B cell (primary cell): ENCODE results near the gene ZMYND8. TPM values are rescaled to one million over a fixed set of nuclear protein-coding genes. Genes with fewer than 3 reads are reported as not detected.
A peak's percentile ranks its signal among the peaks of the same experiment; 100 is the strongest.

Experiments used
- ATAC-seq: fragments of 200-7000 bp; cut with Tn5 transposase; one replicate; pipeline ENCODE4 v1.10.0; 2021; ENCODE audit warnings: low read depth, mild to moderate bottlenecking, moderate number of reproducible peaks, moderate library complexity
- CTCF ChIA-PET: fragments of 350-600 bp; sonication (Branson Sonifier 250); formaldehyde crosslinking; loops from one replicate; lab custom pipeline; 2021; ENCODE audit warnings: antibody characterized with exemption, inconsistent platforms; lab: Charles Lee
- POLR2A ChIA-PET: fragments of 350-600 bp; sonication (Branson Sonifier 250); formaldehyde crosslinking; loops from one replicate; lab custom pipeline; 2021; ENCODE audit warnings: antibody characterized with exemption; lab: Charles Lee
- DNase-seq: peaks from one replicate; pipeline ENCODE4 v3.0.0; 2013
- H2AFZ ChIP-seq: 2 replicates; pipeline ENCODE4 v1.6.1; 2012; ENCODE audit warnings: mild to moderate bottlenecking, low read depth, low read length; ENCODE audit not compliant: insufficient read depth, poor library complexity, severe bottlenecking
- H3K27ac ChIP-seq, 2 donors: 1 replicate in 1 of 2; 2 replicates in 1 of 2; pipeline ENCODE4 v1.5.1; 2012 to 2013; ENCODE audit warnings: low read length in 2 of 2, mild to moderate bottlenecking in 2 of 2, moderate library complexity in 1 of 2
- H3K27me3 ChIP-seq, 4 experiments: fragments of 200-600 bp in 1 of 4; sonication (generic) in 1 of 4; replicated peaks in 1 of 4; 1 replicate in 2 of 4; 2 replicates in 2 of 4; pipeline versions ENCODE4 v1.6.1 to v1.7.0; 2013 to 2016; ENCODE audit warnings: low read length in 3 of 4, mild to moderate bottlenecking in 2 of 4, mixed read lengths in 1 of 4, moderate library complexity in 1 of 4; ENCODE audit not compliant: insufficient read depth in 4 of 4, control insufficient read depth in 3 of 4; ENCODE audit errors: control extremely low read depth in 1 of 4
- H3K36me3 ChIP-seq, 2 experiments: replicated peaks in 1 of 2; 1 replicate in 1 of 2; 2 replicates in 1 of 2; pipeline versions ENCODE4 v1.6.1 to v1.7.1; 2013; ENCODE audit warnings: low read length in 1 of 2; ENCODE audit not compliant: insufficient read depth in 2 of 2, control insufficient read depth in 1 of 2; ENCODE audit errors: control extremely low read depth in 1 of 2, extremely low read depth in 1 of 2
- H3K4me1 ChIP-seq, 2 donors: fragments of 200-600 bp in 1 of 2; sonication (generic) in 1 of 2; 1 replicate in 1 of 2; 2 replicates in 1 of 2; pipeline versions ENCODE4 v1.5.1 to v1.6.1; 2013 to 2017; ENCODE audit warnings: low read length in 2 of 2; ENCODE audit not compliant: control insufficient read depth in 2 of 2, insufficient read depth in 2 of 2
- H3K4me2 ChIP-seq: replicated peaks from 2 replicates; pipeline ENCODE3; 2012; ENCODE audit warnings: mild to moderate bottlenecking, low read depth, low read length; ENCODE audit not compliant: poor library complexity, severe bottlenecking
- H3K4me3 ChIP-seq, 5 experiments: fragments of 200-600 bp in 1 of 5; sonication (generic) in 1 of 5; 1 replicate in 3 of 5; 2 replicates in 2 of 5; pipeline versions ENCODE4 v1.5.1 to v1.7.0; 2011 to 2016; ENCODE audit warnings: low read length in 4 of 5, mild to moderate bottlenecking in 4 of 5, low read depth in 2 of 5, control low read depth in 1 of 5, moderate library complexity in 1 of 5; ENCODE audit not compliant: insufficient read depth in 1 of 5; ENCODE audit errors: control extremely low read depth in 1 of 5, extremely low read depth in 1 of 5
- H3K79me2 ChIP-seq: fragments of 200-600 bp; sonication (generic); one replicate; pipeline ENCODE4 v1.6.0; 2016; ENCODE audit warnings: low read length; ENCODE audit not compliant: control insufficient read depth, insufficient read depth
- H3K9ac ChIP-seq: fragments of 200-600 bp; sonication (generic); 2 replicates; pipeline ENCODE4 v1.6.1; 2017; ENCODE audit warnings: mild to moderate bottlenecking, low read length, moderate library complexity
- H3K9me3 ChIP-seq, 3 donors: one replicate each; pipeline versions ENCODE4 v1.6.1 to v1.7.1; 2013; ENCODE audit warnings: low read length in 2 of 3; ENCODE audit not compliant: control insufficient read depth in 2 of 3, insufficient read depth in 1 of 3; ENCODE audit errors: control extremely low read depth in 1 of 3
- H4K20me1 ChIP-seq: 2 replicates; pipeline ENCODE4 v1.6.0; 2012; ENCODE audit warnings: mild to moderate bottlenecking, low read length; ENCODE audit not compliant: insufficient read depth, control insufficient read depth, poor library complexity, severe bottlenecking
- H3K27ac Mint-ChIP-seq: one replicate; pipeline ENCODE4 v1.8.0; 2021; ENCODE audit warnings: mixed read lengths
- H3K27me3 Mint-ChIP-seq: one replicate; pipeline ENCODE4 v1.8.0; 2021; ENCODE audit warnings: mixed read lengths
- H3K4me1 Mint-ChIP-seq: one replicate; pipeline ENCODE4 v1.8.0; 2021; ENCODE audit warnings: mixed read lengths
- H3K4me3 Mint-ChIP-seq: one replicate; pipeline ENCODE4 v1.8.0; 2021; ENCODE audit warnings: mixed read lengths
- H3K9me3 Mint-ChIP-seq: one replicate; pipeline ENCODE4 v1.8.0; 2022; ENCODE audit warnings: mixed read lengths; ENCODE audit not compliant: insufficient read depth
- EZH2 ChIP-seq: IDR thresholded peaks from 2 replicates; pipeline ENCODE4 v1.6.1; 2012; ENCODE audit warnings: borderline replicate concordance, low read depth, mild to moderate bottlenecking, moderate library complexity, low read length; ENCODE audit not compliant: insufficient read depth, poor library complexity, severe bottlenecking
- WGBS: methylation state at CpG from one replicate; pipeline ENCODE4 v1.1.5; 2013; ENCODE audit warnings: missing lambda C conversion rate; ENCODE audit not compliant: insufficient coverage; 5-methylcytosine and 5-hydroxymethylcytosine counted together
- intact Hi-C: fragments of 100-400 bp; cut with micrococcal nuclease; formaldehyde crosslinking; loops from one replicate; pipeline ENCODE4 v1.10.0; 2022
- polyA plus RNA-seq: library from polyadenylated mRNA; depleted of rRNA; stranded (reverse); fragments of >200 nt; gene quantifications from 2 replicates; pipeline ENCODE4 v1.2.3, GENCODE V29; 2012
- total RNA-seq, 2 donors: library from RNA; stranded (reverse); fragments of 120-200 nt in 1 of 2; gene quantifications; 1 replicate in 1 of 2; 2 replicates in 1 of 2; pipeline versions ENCODE4 v1.2.3 to v1.2.4, GENCODE V29; 2013 to 2022
- TF ChIP-seq, protein P1 (sequence below): fragments of 200-600 bp; IDR thresholded peaks from one replicate; pipeline ENCODE4 v1.8.0; 2022; ENCODE audit warnings: antibody characterized with exemption, mild to moderate bottlenecking

ZMYND8 gene
- total and polyA plus RNA-seq, 2 donors (not counting 1 experiment from before 2014, with no cell fraction given) = 20.3 to 67.2 TPM

DNA sequence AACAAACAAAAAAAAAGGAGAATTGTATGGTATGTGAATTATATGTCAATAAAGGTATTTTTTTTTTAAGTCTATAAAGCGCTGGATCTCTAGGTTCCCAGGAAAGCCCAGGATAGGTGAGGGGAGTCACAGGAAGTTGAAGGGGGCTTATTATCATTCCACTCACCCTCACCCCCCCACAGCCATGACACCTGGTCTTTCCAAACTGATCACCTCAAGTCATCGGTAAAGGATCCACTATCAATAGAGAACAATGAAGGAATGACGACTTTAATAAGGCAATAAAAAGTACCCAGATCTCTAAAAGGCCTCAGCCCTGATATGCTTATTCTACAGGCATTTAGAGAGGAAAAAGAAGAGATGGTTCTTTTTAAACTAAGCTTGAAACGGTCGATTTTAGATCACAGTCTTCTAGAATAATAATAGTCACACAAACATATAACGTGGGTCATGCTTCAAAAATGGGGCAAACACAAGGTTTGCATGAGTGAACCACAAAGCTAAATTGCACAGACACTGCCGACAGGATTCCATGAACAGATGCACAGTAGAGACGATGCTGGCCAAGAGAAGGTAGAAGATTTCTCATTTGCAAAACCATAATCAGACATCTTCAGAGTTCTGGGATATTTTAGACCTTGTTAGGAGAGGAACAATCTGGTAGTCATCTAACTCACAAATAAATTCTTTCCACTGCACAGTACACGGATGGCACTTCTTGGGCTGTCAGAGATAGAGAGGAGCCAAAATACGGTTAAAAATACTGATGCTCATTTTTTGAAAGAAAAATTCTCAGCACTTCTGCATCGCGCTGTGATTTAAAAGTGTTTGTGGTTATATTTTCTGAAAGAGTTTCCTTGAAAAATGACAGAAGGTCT, 21.0 kb downstream of the ZMYND8 start:
- 83% methylated on average over 4 of the region's 12 CpGs for WGBS
- Histone ChIP-seq H3K9ac (peak overlapping the region; percentile 4), H3K4me3 (no peak overlapping the region), H3K36me3 (peaks cover 13 to 55% of the 10 kb centered on the region in 2 experiments), H3K9me3 (no peaks in the 10 kb centered on the region), H2AFZ (no peak overlapping the region), H3K27ac (peak overlapping the region in 1 of 2 donors; percentile 19), H4K20me1 (peaks cover 79% of the 10 kb centered on the region), H3K4me1 (peaks cover 4 to 18% of the 10 kb centered on the region in 2 donors), H3K79me2 (peaks cover 100% of the 10 kb centered on the region), H3K27me3 (no peaks in the 10 kb centered on the region), H3K4me2 (no peak overlapping the region)
- ChIA-PET POLR2A (interaction anchor here (1.1 kb wide), 2 partner anchors 21 to 72 kb away, joined by 3 to 4 read pairs; partner anchors contain the start of gene ZMYND8), CTCF (interaction anchor here (0.5 to 1.1 kb wide), 3 partner anchors 14 to 284 kb away, joined by 3 to 4 read pairs (median 3); no protein-coding TSS in a partner anchor)
- intact Hi-C loops = loop anchor here (2.0 kb wide), 1 partner anchor 13 kb away; no protein-coding TSS in a partner anchor
- no peak for DNase-seq
- H3K27me3 Mint-ChIP-seq = no peaks in the 10 kb centered on the region
- TF ChIP-seq, protein P1, sequence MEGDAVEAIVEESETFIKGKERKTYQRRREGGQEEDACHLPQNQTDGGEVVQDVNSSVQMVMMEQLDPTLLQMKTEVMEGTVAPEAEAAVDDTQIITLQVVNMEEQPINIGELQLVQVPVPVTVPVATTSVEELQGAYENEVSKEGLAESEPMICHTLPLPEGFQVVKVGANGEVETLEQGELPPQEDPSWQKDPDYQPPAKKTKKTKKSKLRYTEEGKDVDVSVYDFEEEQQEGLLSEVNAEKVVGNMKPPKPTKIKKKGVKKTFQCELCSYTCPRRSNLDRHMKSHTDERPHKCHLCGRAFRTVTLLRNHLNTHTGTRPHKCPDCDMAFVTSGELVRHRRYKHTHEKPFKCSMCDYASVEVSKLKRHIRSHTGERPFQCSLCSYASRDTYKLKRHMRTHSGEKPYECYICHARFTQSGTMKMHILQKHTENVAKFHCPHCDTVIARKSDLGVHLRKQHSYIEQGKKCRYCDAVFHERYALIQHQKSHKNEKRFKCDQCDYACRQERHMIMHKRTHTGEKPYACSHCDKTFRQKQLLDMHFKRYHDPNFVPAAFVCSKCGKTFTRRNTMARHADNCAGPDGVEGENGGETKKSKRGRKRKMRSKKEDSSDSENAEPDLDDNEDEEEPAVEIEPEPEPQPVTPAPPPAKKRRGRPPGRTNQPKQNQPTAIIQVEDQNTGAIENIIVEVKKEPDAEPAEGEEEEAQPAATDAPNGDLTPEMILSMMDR = no peak
- no peak for TF ChIP-seq EZH2
- no peak for ATAC-seq
- H3K4me3 Mint-ChIP-seq = peak overlapping the region; percentile 55
- H3K27ac Mint-ChIP-seq = peak overlapping the region; percentile 24
- H3K9me3 Mint-ChIP-seq = no peaks in the 10 kb centered on the region
- H3K4me1 Mint-ChIP-seq = peaks cover 46% of the 10 kb centered on the region
